ENCODE data around the gene RBM48. TPM values are rescaled to one million over a fixed set of nuclear protein-coding genes. Genes with fewer than 3 reads are reported as not detected.
A peak's percentile ranks its signal among the peaks of the same experiment; 100 is the strongest.
"Not testable (repeated sequence)": the region's sequence is repeated elsewhere in the genome, so short reads cannot be mapped to it uniquely, and the experiment has no call there.

Gene RBM48
- polyA plus RNA-seq (ENCODE audit: insufficient read length in 3 of 3), result 10 to 100 TPM; 17.9 to 20.1 (median 18.1) TPM

DNA sequence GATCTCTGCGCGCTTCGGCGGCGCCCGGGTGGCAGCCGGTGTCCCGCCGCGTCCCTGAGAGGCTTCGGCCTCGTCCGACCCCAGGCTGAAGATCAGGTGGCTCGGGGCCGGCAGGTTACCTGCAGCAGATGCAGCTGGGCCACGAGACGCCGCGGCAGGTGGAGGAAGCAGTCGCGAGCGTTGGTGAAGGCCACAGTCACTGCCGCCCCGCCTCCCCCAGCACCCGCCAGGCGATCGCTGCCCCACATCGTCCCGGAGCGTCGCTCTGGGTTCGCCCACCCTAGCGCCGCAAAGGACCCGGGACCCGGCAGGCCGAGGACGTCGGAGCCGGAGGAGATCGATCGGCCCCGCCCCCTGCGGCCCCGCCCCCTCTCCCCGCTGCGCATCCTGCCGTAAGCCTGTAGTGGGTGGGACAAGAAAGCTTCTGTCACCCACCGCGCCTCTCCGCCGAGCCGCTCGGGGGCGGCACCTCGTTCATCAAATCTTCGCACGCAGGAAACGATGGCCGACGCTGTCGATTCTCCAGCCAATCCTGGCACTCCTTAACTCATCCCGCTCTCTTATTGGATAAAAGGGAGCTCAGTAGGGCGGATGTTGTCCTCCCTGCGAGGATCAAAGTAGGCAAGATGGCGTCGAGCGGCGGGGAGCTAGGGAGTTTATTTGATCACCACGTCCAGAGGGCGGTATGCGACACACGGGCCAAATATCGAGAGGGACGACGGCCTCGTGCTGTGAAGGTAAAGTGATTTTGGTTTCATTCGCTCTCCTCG is at the start of gene RBM48, which contains the start of gene PEX1:
TSS of gene RBM48 (plus strand) at position 608 of the 770 bp plus-strand sequence. CDS start at position 627, 19 bp downstream.
TSS of gene PEX1 (minus strand) at position 333 of the 770 bp plus-strand sequence. CDS start at position 248, 85 bp downstream.
- DNase-seq (ENCODE audit: low read depth in 3 of 3, low spot score in 2 of 3), result peak; percentile 94 to 97 (median 97)

DNA sequence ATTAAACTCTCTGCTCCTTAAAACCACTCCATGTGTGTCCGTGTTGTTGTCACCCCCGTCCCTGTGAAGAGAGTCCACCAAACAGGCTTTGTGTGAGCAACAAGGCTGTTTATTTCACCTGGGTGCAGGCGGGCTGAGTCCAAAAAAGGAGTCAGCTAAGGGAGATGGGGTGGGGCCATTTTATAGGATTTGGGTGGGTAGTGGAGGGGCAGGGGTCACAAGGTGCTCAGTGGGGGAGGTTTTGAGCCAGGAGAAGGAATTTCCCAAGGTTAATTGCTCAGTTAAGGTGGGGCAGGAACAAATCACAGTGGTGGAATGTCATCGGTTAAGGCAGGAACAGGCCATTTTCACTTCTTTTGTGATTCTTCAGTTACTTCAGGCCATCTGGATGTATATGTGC is 49.4 kb upstream of the RBM48 start:
- DNase-seq (ENCODE audit: low read depth in 3 of 3, low spot score in 2 of 3), result not testable (repeated sequence)

DNA sequence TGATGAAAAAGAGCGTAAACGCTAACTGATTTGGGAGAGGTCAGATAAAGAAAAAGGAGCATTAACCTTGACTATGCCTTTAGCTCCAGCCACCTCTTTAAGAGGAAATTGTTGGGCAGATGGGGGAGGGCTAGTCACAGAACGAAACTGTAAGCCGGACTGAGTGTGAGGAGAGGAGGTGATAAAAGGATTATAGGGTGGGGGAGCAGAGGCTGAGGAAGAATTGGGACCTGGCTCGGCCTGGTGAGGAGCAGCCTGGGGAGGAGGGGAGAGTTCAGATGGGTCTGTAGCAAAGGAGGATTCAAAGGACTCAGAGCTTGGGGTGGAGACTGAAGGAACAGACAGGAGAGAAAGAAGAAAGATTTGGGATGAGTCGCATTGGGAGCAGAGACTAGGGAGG is 45.0 kb upstream of the RBM48 start:
- not testable (repeated sequence) for DNase-seq (ENCODE audit: low read depth in 3 of 3, low spot score in 2 of 3)

DNA sequence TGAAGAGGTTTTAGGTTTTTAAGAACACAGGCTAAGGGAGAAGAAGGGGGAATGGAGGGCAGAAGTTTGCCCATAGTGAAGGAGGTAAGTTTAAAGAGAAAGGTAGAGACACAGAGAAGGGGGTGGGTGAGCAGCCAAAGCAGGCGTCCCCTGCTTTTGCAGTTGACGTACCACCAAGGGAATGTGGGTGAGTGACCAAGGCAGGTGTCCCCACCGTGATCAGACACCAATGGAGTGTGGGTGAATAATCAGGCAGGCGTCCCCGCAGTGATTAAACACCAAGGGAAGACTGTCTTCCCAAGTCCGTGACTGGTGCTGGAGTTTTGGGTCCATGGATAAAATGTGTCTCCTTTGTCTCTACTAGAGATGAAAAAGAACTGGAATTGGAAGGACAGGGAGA is 44.4 kb upstream of the RBM48 start:
- DNase-seq (ENCODE audit: low read depth in 3 of 3, low spot score in 2 of 3), result not testable (repeated sequence)

DNA sequence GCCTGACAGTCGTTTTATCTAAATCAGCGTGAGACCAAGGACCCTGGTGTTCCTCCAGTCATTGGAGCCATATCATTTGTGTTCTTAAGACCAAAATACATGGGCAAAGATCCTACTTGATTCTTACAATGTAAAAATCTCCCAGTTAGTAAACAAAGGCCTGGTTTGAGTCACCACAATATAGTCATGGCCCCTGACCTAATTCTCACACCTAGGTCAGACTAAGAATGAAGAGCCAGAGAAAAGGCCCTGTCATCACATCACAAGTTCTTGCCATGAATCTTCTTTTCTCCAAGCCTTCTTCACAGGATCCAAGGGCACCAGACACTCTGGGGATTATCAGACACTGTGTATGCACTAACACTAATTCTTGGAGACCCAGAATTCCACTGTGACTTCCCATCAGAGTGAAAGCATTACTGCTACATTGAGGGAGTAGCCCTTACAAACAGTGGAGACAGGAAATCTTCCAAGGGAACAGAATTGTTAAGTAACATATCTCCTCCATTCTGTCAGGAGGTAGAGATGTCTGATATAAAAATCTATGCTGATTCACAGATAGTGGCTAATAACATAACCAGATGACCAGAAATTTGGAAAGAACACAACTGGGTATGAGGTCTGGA is 43.2 kb upstream of the RBM48 start:
- no peak for DNase-seq (ENCODE audit: low read depth in 3 of 3, low spot score in 2 of 3)

DNA sequence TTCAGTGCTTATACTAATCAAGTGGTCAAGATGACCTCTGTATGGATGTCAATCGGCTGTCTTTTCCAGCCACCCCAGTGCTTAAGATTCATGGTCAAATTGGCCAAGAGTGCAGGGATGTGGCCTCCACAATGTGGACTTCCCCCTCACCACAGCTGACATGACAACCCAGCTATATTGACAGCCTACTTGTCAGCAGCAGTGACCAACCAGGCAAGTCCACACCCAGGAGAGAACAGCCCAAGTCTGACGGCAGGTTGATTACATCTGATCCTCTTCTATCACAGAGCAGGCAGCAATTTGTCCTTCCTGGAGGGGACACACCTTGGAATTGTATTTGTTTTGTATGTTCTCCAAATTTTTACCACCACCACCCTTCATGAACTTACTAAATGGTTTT is 42.6 kb upstream of the RBM48 start:
- DNase-seq (ENCODE audit: low read depth in 3 of 3, low spot score in 2 of 3), result no peak

DNA sequence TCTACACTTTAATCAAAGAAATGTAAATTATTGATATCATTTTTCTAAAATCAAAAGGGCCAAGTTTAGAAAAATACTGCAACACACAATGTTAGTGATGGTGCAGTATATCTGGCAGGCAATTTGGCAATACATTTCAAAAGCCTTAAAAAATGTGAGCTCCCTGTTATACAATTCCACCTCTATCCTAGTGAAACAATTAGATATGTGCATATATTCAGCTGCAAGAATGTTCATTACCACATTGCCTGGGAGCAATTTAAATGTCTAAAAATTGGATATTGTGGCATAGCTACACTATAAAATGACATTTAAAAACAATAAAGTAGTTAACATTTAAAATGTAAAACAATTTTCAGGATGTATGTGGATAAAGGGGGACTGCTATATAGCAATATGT is 40.8 kb upstream of the RBM48 start:
- DNase-seq (ENCODE audit: low read depth in 3 of 3, low spot score in 2 of 3), result no peak

DNA sequence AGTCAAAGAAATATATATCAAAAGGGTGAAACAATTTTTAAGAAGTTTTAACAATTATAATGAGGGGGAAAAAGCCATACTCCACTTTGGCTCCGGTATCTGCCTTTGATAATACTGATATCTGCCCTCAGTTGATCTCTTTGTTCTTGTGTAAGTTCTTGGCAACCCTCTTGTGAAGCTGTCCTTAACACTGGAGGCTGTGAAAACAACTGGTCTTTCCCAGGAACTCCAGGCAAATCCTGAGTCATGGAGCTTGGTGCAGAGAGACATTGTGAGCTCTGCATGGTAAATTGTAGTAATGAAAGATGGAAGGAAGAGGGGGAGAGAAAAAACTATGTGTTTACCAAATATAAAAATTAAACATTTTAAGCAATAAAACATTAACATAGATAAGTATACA is 39.0 kb upstream of the RBM48 start:
- no peak for DNase-seq (ENCODE audit: low read depth in 3 of 3, low spot score in 2 of 3)

DNA sequence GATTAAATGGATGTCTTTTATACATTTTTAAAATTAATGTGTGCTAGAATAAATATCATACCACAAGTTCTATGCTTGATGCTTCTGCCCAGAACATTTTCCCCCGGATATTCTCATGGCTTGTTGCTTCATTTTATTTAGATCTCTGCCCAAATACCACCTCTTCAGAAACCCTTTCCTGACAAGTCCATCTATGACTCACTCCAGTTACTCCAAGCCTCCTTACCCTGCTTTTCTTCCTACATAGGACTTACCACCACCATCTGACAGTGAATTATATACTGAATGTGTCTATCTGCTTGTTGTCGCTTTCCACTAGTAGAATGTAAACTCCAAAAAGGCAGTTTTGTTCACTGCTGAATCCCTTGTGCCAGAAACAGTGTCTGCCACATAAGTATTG is 31.7 kb upstream of the RBM48 start:
- no peak for DNase-seq (ENCODE audit: low read depth in 3 of 3, low spot score in 2 of 3)

DNA sequence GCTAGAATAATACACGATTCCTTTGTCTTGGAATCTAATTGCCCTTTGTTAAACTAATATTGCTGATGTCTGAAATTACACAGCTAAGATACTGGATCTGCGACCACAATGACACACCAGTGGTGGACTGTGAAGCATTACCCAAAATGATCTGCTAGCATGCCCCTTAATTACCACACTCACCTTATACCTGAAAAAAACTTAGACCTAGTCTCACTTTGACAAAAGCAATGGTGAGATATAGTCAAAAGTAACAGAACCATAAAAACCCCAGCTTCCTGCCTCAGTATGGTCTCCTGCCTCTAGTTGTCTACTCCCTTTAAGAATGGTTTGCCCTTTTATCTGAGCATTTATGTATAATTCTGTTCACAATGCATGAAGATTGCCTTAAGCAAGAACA is 30.0 kb upstream of the RBM48 start:
- DNase-seq (ENCODE audit: low read depth in 3 of 3, low spot score in 2 of 3), result no peak

DNA sequence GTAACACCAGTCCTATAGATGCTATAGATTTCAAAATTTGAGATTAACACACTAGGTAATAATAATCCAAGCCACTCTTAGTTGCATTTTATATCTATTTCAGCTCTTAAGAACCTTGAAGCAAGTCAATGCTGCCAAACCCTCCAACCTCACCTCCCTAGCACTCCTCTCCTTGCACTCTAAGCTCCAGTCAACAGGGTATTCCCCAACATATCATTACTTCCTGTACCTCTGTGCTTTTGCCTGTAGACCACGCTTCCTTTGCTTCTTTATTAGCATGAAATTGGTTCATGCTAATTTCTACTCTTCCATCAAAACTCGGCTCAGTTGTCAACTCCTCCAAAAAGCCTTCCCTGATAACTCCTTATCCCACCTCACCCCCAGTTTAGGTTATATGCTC is 24.8 kb upstream of the RBM48 start:
- DNase-seq (ENCODE audit: low read depth in 3 of 3, low spot score in 2 of 3), result no peak

DNA sequence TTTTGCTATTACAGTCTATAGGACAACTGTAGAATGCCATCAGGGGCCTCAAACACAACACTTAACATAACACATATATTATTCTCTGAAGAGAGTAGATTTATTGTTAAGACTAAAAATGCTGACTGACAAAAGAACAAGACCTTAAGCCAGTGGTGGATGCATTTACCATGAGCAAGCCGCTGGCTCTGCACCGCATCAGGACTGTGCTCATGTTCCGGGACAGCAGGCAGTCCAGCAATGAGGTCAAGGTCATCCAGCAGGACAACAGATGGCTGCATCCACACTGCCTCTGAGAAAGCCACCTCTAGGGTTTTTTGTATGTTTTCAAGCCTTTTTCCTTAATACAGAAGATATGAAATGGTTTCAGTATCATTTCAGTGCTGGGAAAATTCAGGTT is 24.0 kb upstream of the RBM48 start:
- no peak for DNase-seq (ENCODE audit: low read depth in 3 of 3, low spot score in 2 of 3)

DNA sequence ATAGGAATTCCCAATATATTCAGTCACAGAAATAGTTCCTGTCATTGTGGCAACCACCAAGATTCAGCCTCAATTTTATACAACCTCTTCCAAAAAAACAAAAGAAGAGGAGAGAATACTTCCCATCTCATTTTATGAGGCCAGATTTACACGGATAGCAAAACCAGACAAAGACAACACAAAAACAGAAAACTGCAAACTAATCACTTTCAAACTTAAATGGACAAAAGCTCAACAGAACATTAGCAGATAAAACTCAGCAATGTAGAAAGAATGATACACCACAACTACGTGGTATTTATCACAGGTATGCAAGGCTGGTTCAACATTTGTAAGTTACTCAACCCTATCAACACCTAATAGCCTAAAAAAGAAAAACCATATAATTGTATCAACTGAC is 22.2 kb upstream of the RBM48 start:
- DNase-seq (ENCODE audit: low read depth in 3 of 3, low spot score in 2 of 3), result no peak

DNA sequence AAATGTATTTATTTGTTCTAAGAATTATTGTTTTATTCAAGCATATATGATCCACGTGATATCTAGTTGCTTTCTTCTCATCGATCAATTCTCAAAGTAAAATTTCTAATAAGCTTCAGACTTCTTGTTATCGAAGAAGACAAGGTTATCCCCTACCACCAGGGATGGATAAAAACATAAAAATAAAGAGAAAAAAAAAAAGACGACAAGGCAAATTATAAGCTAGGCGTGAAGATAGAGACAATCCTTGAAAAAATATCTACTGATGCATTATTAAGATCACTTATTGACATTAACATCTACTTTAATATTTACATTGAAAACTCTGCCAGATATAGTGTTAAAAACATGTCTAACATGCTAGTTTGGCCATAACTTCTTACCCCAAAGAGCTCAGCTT is 19.6 kb upstream of the RBM48 start:
- DNase-seq (ENCODE audit: low read depth in 3 of 3, low spot score in 2 of 3), result no peak

DNA sequence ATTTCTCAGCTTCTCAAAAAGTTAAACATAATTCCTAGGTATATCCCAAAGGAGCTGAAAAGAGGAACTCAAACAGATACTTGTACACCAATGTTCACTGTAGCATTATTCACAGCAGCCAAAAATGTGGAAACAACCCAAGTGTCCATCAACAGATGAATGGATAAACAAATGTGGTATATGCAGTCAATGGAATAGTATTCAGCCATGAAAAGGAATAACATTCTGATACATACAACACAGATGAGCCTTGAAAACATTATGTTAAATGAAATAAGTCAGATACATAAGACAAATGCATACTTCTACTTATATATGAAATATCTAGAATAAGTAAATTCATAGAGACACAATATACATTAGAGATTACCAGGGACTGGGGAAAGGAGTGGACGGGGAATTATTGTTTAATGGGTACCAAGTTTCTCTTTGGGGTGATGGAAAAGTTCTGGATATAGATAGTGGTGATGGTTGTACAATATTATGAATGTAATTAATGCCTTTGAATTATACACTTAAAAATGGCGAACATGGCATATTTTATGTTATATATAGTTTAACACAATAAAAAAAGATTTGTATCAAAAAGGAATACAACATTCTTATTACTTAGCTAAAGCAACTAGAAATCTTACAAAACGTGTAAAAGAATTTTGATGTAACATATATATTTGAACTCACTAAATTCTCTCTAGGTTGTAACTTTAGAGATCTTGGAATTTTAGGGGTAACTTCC is 15.3 kb upstream of the RBM48 start:
- DNase-seq (ENCODE audit: low read depth in 3 of 3, low spot score in 2 of 3), result no peak

DNA sequence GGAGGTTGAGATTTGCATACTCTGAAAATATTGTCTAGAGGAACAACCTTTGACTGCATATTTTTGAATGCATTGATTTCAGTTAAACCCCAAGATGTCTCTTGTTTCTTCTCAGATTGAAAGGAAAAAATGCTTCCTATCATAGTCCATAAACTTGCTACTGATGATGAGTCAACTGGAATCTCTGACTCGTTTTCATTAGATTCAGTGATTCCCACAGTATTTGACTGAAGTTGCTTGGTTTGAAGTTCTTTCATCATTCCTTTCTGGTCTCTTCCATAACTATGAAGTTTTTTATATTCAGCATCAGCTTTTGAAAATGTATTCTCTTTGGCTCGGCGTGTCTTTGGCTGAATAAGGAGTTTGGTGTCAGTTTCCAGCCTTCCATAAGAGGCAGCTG is 11.0 kb upstream of the RBM48 start:
- DNase-seq (ENCODE audit: low read depth in 3 of 3, low spot score in 2 of 3), result no peak

DNA sequence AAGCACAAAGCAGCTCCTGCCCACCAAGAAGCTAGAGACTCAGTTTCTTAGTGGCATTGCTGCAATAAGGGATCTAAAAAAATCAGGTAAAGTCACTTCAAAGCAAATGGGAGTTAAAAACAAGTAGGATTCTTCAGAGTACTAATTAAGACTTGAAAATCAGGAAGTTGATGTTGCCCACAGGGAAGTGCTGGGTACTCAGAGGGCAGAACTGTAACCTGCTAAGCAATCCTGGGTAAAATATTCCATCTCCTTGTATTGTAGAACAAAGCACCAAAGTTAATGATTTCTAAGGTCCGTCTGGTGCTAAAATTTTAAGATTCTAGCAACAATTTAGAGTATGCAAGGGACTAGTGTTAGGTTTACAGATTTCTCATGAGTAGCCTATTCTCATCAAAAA is 8.6 kb upstream of the RBM48 start:
- no peak for DNase-seq (ENCODE audit: low read depth in 3 of 3, low spot score in 2 of 3)

DNA sequence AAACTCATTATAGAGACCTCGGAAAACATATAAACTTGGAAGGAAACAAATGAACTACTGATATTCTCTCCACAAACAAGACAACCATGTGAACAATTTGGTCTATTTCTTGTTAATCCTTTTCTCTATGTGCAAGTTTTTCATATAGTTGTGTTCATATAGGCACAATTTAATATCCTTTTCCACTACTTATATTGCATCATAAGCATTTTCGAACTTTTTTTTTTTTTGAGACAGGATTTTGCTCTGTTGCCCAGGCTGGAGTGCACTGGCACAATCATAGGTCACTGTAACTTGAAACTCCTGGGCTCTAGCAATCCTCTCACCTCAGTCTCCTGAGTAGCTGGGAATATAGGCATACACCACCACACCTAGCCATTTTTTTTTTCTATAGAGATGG is 5.5 kb upstream of the RBM48 start:
- DNase-seq (ENCODE audit: low read depth in 3 of 3, low spot score in 2 of 3), result no peak

DNA sequence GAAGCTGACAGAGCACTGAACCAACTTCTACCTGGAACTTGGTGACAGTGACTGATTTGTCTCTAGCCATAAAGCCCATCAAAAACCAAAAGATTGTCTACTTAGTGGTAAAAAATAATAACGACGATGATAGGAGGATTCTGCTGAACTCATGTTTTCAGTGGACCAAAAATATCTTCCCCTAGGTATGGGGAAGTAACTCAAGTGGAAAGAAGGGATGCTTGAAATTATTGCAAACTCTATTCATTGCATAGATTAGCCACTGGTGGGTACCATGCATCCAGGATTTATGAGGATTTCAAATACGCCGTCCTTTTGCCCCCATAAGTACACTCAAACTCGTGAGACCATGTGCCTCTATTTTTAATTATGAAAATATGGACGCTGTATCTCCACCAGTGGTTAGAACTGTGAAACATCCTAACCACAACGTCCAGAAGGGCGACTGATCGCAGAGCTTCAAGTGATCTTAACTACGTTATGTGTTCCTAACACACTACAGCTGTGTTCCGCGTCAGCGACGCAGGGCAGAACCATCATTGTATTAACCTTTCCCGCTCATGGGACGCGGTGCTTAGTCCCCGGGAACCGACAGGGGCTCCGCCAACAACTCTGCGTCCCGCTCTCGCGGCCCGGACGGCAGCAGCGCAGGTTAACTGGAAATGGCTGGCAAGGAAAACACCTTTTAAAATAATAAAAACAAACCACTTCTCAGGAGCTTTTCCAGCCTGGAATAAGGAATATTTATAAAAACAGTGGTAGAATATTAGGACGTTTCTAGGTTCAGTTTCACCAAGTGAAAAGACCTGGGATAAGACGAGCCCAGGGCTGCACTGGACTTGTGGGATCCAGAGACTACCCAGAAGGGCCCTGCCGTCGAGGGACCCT is 1.1 kb upstream of the RBM48 start:
- peak; percentile 15 to 29 (median 24) for DNase-seq (ENCODE audit: low read depth in 3 of 3, low spot score in 2 of 3)

DNA sequence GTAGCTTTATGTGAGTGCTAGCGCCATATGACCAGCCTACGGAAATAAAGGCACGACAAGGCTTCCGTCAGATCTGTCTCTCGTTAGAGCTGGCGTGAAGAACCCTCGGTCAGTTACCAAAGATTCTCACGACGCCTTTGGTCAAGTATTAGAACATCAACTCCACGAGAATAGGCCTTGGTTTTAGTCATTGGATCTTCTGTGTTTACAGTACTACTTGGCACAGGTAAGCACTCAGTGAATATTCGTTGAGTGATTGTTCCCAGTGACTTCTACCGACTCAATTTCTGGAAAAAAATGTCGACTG is 316 bp downstream of the RBM48 start:
- DNase-seq (ENCODE audit: low read depth in 3 of 3, low spot score in 2 of 3), result no peak

DNA sequence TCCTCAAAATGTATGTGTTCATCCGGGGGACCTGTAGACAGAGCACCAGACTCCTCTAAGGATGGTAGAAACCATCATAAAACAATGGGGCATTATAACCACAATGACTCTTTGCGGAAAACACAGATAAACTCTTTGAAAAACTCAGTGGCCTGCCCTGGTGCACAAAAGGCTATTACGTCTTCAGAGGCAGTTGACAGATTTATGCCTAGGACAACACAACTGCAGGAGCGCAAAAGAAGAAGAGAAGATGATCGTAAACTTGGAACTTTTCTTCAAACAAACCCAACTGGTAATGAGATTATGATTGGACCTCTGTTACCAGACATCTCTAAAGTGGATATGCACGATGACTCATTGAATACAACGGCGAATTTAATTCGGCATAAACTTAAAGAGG is 6.0 kb downstream of the RBM48 start:
- no peak for DNase-seq (ENCODE audit: low read depth in 3 of 3, low spot score in 2 of 3)
